EH (cell line): ENCODE results near the gene EVA1C.

Experiments used
- DNase-seq: peaks from one replicate; pipeline ENCODE4 v3.0.0-alpha.2; 2015; ENCODE audit warnings: low read depth

The EVA1C gene

DNA sequence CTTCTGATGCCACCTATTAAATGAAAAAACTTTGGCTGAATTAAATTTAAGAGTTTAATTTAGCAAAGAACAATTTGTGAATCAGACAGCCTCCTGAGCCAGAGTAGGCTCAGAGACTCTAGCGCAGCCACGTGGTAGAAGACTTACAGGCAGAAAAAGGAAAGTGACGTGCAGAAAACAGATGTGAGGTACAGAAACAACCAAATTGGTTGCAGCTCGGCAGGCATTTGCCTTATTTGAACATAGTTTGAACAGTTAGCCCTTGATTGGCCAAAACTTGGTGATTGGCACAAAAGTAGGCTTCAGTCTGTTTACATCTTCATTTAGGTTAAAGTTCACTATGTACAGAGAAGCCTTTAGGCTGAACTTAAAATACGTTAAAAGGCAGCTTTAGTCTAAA lies 149.9 kb downstream of the EVA1C start:
- DNase-seq: peak; percentile 88

DNA sequence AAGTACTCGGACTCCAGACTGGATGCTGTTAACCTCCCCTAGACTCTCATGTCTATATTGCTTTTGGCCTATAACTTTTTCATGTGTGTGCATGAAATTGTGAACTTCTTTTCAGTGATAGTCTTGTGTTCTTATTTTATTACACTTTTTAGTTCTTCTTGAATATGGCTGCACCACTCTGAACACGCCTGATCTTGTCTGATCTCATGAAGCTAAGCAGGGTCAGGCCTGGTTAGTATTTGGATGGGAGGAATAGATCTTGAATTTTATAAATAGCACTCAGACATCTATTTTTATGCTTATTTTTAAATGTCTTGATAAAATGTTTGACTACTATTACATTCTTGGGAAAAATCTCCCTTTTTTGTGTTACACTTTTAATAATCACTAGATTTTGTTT lies 150.4 kb downstream of the EVA1C start:
- no peak for DNase-seq
